Adrenal gland (tissue), 5 donors: Measurements from ENCODE around the gene MAD1L1.

Experiments used
- POLR2A ChIP-seq, 2 donors: fragments of 450-650 bp; IDR thresholded peaks; one replicate each; pipeline ENCODE4 v1.6.1; 2017; ENCODE audit warnings: antibody characterized with exemption in 2 of 2, mild to moderate bottlenecking in 2 of 2, moderate library complexity in 1 of 2
- TF ChIP-seq, protein P1 (sequence below), 6 experiments: fragments of 450-650 bp in 4 of 6; fragments of 200-600 bp in 2 of 6; sonication (generic) in 1 of 6; IDR thresholded peaks; 1 replicate in 5 of 6; 2 replicates in 1 of 6; pipeline versions ENCODE4 v1.5.1 to v1.8.0; 2016 to 2021; ENCODE audit warnings: antibody characterized with exemption in 6 of 6, mild to moderate bottlenecking in 2 of 6, moderate library complexity in 1 of 6
- donor health status: DM: no; HTN: no; CAD: no.

DNA sequence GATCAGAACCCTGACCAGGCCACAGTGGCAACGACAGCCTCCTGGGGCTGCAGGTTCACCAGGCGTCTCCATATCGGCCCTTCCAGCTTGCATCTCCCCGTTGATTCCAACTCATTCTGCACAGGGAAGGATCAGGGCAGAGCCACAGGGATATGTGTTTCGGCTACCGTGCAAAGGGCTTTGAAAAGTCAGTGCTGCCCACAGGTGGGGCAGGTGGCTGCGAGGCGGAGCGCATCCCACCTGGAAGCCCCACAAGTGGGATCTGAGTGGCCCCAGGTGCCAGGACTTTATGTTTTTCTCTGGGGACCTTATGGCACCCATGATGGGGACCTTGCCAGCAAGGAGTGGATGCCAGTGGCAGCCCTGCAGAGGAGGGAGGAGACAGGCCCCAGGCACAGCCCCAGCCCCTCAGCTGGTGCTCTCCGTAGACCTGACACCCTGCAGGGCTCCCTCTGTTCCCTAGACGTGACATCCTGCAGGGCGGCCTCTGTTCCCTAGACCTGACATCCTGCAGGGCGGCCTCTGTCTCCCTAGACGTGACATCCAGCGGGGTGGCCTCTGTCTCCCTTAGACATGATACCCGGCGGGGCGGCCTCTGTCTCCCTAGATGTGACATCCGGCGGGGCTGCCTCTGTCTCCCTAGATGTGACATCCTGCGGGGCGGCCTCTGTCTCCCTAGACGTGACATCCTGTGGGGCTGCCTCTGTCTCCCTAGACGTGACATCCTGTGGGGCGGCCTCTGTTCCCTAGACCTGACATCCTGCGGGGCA is 373.3 kb downstream of the MAD1L1 start:
- TF ChIP-seq POLR2A (IDR thresholded peaks at IDR 0.05): no peak
- TF ChIP-seq, protein P1, sequence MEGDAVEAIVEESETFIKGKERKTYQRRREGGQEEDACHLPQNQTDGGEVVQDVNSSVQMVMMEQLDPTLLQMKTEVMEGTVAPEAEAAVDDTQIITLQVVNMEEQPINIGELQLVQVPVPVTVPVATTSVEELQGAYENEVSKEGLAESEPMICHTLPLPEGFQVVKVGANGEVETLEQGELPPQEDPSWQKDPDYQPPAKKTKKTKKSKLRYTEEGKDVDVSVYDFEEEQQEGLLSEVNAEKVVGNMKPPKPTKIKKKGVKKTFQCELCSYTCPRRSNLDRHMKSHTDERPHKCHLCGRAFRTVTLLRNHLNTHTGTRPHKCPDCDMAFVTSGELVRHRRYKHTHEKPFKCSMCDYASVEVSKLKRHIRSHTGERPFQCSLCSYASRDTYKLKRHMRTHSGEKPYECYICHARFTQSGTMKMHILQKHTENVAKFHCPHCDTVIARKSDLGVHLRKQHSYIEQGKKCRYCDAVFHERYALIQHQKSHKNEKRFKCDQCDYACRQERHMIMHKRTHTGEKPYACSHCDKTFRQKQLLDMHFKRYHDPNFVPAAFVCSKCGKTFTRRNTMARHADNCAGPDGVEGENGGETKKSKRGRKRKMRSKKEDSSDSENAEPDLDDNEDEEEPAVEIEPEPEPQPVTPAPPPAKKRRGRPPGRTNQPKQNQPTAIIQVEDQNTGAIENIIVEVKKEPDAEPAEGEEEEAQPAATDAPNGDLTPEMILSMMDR (IDR thresholded peaks at IDR 0.05): no peak
